ENCODE measurements around the gene FAIM2. TPM values are rescaled to one million over a fixed set of nuclear protein-coding genes. Genes with fewer than 3 reads are reported as not detected.
"Not testable (repeated sequence)": the region's sequence is repeated elsewhere in the genome, so short reads cannot be mapped to it uniquely, and the experiment has no call there.

Gene FAIM2
- total RNA-seq, 1 experiment from 2014 or later = not detected

GRCh38 chr12:49885663-49886461 is 17.8 kb downstream of the FAIM2 start:
- in situ Hi-C loops (cut with HindIII; ENCODE audit: low sequenced_read_pairs) = no loop called here
- no peak for DNase-seq (ENCODE audit: low spot score)

GRCh38 chr12:49885118-49885517 is 18.6 kb downstream of the FAIM2 start:
- in situ Hi-C loops (cut with HindIII; ENCODE audit: low sequenced_read_pairs) = no loop called here
- DNase-seq (ENCODE audit: low spot score) = no peak

GRCh38 chr12:49882851-49883464 is 20.7 kb downstream of the FAIM2 start:
- DNase-seq (ENCODE audit: low spot score) = no peak
- in situ Hi-C loops (cut with HindIII; ENCODE audit: low sequenced_read_pairs) = no loop called here

DNA sequence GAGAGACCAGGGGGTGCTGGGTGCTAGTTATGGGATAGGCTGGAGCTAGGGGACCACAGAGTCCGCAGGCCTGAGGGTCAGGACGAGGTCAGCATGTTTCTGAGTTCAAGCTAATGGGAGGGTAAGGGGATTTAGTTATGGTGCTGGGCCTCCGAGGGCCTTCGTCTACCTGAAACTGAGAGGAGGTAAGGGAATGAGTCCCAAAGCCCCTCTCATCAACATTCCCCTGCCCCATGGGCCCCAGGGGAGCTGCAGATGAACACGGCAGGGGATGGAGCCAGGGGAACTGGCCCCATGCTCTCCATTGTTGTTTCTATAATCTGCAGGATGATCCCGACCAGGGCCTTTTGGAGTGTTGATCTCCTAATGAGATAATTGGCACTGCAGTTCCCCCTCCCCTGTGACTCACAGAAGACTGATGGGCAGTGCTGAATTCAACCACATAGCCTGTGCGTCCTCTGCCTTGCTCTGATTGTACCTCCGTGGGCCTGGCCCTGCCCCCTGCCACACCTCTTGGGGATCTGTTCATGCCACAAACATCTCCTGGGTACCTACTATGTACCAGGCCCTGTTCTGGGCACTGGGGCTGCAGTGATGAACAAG is 21.4 kb downstream of the FAIM2 start:
- in situ Hi-C loops (cut with HindIII; ENCODE audit: low sequenced_read_pairs) = no loop called here
- DNase-seq (ENCODE audit: low spot score) = no peak

DNA sequence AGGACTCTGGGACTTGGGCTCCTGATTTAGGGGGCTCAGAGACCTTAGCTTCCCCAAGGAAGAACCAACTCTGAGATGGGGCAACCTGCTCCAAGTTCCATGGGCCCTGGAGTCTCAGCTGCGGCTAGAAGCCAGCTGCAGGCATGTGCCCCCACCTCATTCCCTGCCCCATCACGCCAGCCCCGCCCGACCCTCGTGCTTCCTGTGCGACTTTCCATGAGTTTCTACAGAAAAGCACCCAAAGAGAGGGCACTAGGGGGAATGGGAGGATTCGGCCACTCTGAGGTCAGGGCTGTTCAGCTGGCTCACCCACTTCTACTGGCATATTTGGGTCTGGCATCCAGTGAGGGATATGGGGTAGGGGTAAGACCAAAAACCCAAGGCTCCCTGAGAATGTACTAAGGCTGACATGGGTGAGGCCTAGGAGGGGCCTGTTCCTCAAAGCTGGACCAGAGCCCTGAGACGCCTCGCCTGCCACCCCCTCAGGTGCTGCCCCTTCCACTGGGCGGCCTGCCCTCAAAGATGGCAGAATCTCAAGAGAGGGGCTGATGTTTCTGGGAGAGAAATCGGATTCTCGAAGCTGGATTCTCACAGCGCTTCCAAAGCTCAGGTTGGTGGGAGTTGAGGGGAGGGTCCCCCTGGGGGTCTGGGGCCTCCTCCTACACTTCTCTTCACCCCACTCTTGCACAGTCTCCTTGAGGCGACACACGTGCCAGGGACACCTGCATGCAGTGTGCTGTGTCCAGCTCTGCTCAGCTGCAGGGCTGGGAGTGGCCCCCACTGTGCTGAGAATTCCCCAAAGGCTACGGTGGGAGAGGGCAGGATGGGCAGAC is 22.1 kb downstream of the FAIM2 start:
- in situ Hi-C loops (cut with HindIII; ENCODE audit: low sequenced_read_pairs) = no loop called here
- no peak for DNase-seq (ENCODE audit: low spot score)

DNA sequence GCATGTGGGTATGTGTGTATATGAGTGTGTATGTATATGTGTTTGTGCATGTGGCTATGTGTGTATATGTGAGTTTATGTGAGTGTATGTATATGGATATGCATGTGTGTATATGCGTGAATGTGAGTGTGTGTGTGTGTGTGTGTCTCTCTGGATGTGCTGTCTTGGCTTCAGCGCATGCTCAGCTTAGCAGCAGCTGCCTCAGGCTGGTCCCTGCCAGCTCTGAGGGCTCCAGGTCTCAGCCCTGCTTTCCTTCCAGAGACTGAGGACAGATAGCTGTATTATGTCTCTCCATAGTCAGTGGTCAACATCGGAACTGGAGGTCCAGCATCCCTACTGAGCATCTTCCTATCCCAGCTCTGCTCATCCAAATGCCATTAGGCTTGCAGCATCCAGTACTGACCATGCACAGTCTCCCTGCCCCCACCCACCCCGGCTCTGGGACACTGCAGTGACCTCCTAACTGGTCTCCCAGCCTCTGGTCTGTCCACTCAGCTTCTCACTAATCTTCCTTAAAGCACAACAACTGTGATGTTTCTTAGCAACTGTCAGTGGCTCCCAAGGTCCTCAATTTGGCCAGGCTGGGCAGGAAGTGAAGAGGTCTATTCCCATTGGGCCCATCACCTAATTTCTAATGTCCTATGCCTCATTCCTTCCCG is 22.8 kb downstream of the FAIM2 start:
- DNase-seq (ENCODE audit: low spot score) = no peak
- in situ Hi-C loops (cut with HindIII; ENCODE audit: low sequenced_read_pairs) = no loop called here

DNA sequence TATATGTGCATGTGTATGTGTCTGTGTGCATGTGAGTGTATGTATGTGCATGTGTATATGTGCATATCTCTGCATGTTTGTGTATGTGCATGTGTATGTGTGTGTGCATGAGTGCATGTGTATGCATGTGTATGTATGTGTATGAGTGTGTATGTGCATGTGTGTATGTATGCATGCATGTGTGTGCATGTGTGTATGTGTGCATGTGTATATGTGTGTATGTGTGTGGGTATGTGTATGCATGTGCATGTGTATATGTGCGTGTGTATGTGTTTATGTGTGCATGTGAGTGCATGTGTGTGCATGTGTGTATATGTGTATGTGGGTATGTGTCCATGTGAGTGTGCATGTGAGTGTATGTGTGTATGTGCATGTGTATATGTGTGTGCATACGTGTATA is 24.6 kb downstream of the FAIM2 start:
- DNase-seq (ENCODE audit: low spot score); in situ Hi-C loops (cut with HindIII; ENCODE audit: low sequenced_read_pairs): not testable (repeated sequence)

- in situ Hi-C loops (cut with HindIII; ENCODE audit: low sequenced_read_pairs) = no loop called here
Measured at GRCh38 chr12:49878021-49878420, 25.7 kb downstream of the FAIM2 start.

GRCh38 chr12:49877066-49877465 is 26.6 kb downstream of the FAIM2 start:
- no peak for DNase-seq (ENCODE audit: low spot score)
- in situ Hi-C loops (cut with HindIII; ENCODE audit: low sequenced_read_pairs) = no loop called here

More at GRCh38 chr12:49878021-49878420, 25.7 kb downstream of the FAIM2 start:
- DNase-seq (ENCODE audit: low spot score) = no peak

DNA sequence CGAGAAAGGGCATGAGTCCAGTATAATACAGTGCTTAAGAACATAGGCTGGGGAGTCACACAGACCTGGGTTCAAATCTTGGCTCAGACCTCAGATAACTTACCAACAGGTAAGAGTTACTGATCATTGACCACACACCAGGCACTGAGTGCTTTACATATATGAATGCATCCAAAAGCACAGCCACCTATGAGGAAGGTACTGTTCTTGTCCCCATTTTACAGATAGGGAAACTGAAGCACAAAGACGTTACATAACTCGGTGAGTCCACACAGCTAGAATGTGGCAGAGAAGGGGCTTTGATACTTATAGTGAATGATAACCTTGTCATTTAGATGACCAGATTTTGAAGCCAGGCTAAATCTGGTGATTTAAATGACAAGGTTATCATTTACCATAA is 27.6 kb downstream of the FAIM2 start:
- no peak for DNase-seq (ENCODE audit: low spot score)

DNA sequence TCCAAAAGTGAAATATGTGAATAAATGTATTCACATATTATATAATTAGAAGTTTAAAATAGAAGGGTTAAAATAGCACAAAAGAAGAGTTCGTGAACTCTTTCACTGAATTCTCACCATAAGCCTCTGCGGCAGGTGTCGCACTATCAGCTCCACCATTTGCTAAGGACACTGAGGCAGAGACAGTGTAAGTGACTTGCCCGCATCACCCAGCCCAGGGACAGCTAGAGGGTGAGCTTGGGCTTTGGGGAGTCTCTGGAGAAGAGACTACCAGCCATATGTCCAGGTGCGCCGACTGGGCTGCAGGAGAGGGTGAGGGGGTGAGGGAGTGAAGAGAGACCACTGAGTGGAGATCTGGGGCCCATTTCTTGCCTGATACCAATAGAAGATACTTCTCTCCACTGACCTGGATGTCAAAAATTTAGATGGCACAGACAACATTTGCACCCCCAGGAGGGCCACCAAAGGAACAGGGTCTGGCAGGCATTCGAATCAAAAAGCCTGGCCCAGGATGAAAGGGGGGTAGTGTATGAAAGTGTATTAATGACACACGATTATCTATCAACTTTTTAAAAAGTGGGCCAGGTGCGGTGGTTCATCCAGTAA is 28.5 kb downstream of the FAIM2 start:
- DNase-seq (ENCODE audit: low spot score) = no peak
- in situ Hi-C loops (cut with HindIII; ENCODE audit: low sequenced_read_pairs) = no loop called here

More for the DNA sequence above, 27.6 kb downstream of the FAIM2 start:
- in situ Hi-C loops (cut with HindIII; ENCODE audit: low sequenced_read_pairs) = no loop called here

GRCh38 chr12:49874142-49874897 is 29.4 kb downstream of the FAIM2 start:
- no peak for DNase-seq (ENCODE audit: low spot score)
- in situ Hi-C loops (cut with HindIII; ENCODE audit: low sequenced_read_pairs) = no loop called here

DNA sequence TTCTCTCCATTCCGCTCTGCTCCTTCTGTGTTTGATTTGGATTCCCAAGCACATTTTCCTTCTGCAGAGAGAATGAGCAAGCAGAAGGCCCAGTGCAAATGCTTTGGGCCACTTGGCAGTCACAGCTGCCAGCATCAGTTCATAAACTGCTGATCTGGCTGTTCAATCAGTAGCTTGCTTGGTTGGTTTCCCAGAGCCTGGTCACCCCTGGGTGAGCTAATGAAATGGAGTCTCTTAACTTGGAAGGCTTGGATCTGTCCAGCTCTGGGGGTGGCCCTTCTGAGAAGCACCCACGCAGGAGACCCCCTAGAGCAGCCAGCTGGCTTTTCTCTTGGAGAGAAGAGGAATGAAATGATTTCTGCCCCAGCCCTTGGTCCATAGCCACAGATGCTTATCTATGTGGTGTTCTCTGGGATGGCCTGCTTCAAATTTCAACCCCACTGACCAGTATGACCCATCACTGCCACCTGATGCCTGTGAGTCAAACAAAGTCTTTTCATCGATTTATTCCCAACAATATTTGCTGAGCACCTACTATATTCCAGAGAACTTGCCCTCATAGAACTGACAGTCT is 30.3 kb downstream of the FAIM2 start:
- DNase-seq (ENCODE audit: low spot score) = no peak
- in situ Hi-C loops (cut with HindIII; ENCODE audit: low sequenced_read_pairs) = no loop called here

GRCh38 chr12:49872781-49873181 is 30.9 kb downstream of the FAIM2 start:
- DNase-seq (ENCODE audit: low spot score) = no peak
- in situ Hi-C loops (cut with HindIII; ENCODE audit: low sequenced_read_pairs) = no loop called here

DNA sequence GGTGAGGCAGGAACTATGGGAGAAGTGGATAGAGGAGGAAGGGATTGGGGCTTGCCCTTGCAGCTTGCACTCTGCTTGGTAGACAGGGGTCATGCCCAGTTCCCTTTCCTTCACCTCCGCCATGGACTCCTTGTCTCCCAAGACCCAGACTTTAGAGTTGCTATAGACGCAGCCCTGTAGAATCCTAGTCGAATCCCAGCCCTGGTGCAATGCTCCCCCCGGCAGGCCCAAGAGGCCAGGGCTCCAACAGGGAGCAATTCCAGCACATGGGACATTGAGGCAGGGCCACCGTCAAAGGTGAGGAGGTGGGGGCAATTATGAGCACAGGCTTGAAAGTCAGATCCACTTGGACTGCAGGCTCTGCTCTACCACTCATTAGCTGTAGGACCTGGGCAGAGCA is 31.3 kb downstream of the FAIM2 start:
- in situ Hi-C loops (cut with HindIII; ENCODE audit: low sequenced_read_pairs) = no loop called here
- DNase-seq (ENCODE audit: low spot score) = no peak

DNA sequence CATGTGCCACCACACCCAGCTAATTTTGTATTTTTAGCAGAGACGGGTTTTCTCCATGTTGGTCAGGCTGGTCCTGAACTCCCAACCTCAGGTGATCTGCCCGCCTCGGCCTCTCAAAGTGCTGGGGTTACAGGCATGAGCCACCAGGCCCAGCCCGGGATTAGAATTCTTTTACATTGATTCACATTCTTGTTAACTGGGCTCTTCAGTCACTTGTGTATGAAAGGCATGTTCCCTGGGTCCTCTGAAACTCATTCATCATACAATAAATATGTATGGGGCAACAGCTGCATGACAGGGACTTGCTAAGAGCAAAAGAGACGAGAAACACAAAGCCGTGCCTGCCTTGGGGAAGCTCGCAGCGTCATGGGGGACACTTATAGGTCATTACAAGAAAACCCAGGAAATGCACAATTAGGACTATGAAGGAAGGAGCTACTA is 31.9 kb downstream of the FAIM2 start:
- in situ Hi-C loops (cut with HindIII; ENCODE audit: low sequenced_read_pairs); DNase-seq (ENCODE audit: low spot score): not testable (repeated sequence)

GRCh38 chr12:49871263-49871561 is 32.5 kb downstream of the FAIM2 start:
- DNase-seq (ENCODE audit: low spot score) = no peak
- in situ Hi-C loops (cut with HindIII; ENCODE audit: low sequenced_read_pairs) = no loop called here
